GM12875 (cell line): ENCODE measurements around the gene TP53TG5.

Experiments used
- H3K4me3 ChIP-seq: one replicate; pipeline ENCODE4 v1.5.1; 2011; ENCODE audit warnings: low read depth, low read length, control low read depth
- CTCF ChIP-seq: IDR thresholded peaks from 2 replicates; pipeline ENCODE4 v1.5.1; 2011; ENCODE audit warnings: low read depth, mild to moderate bottlenecking, control low read depth, inconsistent platforms, low read length, moderate library complexity, borderline replicate concordance; ENCODE audit not compliant: insufficient read depth

Gene TP53TG5

GRCh38 chr20:45405571-45406259, 27.6 kb upstream of the TP53TG5 start:
- TF ChIP-seq CTCF, result no peak
- H3K4me3 ChIP-seq, result no peak overlapping the region

- TF ChIP-seq CTCF, result no peak
- H3K4me3 ChIP-seq, result no peak overlapping the region
Measured at GRCh38 chr20:45404438-45404837, 26.3 kb upstream of the TP53TG5 start.

DNA sequence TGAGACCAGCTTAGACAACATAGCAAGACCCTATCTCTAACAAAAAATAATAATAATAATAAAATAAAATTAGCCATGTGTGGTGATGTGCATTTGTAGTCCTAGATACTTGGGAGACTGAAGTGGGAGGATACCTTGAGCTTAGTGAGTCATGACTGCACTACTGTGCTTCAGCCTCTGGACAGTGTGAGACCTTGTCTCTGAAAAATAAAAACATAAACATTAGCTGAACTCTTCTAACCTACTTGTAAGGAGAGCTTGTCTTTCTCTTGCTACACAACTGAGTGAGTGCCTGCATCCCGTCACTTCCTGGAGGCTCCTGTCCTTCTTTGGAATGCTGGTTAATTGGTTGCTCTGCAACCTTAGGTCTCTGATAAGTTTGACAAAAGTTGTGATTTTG, 24.8 kb upstream of the TP53TG5 start:
- TF ChIP-seq CTCF, result no peak
- H3K4me3 ChIP-seq, result no peak overlapping the region

DNA sequence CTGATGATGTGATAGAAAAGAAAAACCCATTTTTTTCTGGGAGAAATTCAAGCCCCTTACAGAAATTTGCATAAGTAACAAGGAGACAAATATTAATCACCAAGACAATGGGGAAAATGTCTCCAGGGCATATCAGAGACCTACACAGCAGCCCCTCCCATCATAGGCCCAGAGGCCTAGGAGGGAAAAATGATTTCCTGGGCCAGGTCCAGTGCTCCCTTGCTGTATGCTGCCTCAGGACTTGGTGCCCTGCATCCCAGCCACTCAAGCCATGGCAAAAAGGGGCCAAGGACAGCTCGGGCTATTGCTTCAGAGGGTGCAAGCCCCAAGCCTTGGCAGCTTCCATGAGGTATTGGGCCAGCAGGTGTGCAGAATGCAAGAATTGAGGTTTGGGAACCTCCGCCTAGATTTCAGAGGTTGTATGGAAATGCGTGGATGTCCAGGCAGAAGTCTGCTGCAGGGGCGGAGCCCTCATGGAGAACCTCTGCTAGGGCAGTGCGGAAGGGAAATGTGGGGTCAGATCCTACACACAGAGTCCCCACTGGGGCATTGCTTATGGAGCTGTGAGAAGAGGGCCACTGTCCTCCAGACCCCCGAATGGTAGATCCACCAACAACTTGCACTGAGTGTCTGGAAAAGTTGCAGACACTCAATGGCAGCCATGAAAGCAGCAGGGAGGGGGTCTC, 22.4 kb upstream of the TP53TG5 start:
- no peak for TF ChIP-seq CTCF
- H3K4me3 ChIP-seq, result no peak overlapping the region

DNA sequence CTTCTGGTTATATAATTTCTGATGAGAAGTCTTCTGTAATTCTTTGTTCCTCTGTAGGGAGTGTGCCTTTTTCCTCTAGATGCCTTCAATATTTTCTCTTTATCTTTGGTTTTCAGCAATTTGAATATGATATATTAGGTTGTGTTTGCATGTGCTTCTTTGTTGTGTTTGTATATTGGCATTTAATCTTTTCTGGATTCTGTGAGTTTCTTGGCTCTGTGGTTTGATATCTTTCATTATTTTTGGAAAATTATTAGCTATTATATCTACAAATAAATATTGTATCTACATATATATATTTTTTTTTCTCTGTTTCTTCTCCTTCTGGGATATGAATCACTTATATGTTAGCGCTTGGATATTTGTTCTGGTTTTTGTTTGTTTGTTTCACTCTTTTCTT, 20.9 kb upstream of the TP53TG5 start:
- no peak overlapping the region for H3K4me3 ChIP-seq
- no peak for TF ChIP-seq CTCF

DNA sequence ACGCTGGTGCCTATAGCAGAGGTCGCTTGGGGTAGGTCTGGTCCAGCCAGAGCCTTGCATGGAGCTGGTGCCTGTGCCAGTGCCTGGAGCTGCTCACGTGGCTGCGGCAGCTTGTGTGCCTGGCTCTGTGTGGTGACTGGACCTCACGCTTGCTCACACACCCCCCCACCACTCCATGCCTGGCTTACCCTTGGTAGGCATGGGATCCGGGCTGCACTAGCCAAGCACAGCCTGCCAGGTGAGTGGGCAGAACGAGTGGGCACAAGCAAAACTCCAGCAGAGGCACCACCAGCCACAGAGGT, 16.9 kb upstream of the TP53TG5 start:
- no peak for TF ChIP-seq CTCF
- H3K4me3 ChIP-seq, result no peak overlapping the region

GRCh38 chr20:45394221-45395113, 16.3 kb upstream of the TP53TG5 start:
- no peak overlapping the region for H3K4me3 ChIP-seq
- TF ChIP-seq CTCF, result no peak
